Hepatocyte (in vitro differentiated cells): ENCODE data around the gene ENPP6. TPM values are rescaled to one million over a fixed set of nuclear protein-coding genes. Genes with fewer than 3 reads are reported as not detected.

Experiments
- DNase-seq: peaks from one replicate; pipeline ENCODE4 v3.0.0-alpha.2; 2016; ENCODE audit warnings: low spot score
- H2AFZ ChIP-seq: fragments of 200-600 bp; sonication (generic); 2 replicates; pipeline ENCODE4 v1.6.0; 2016; ENCODE audit warnings: antibody characterized with exemption, mild to moderate bottlenecking
- H3K27ac ChIP-seq: fragments of 200-600 bp; sonication (generic); 2 replicates; pipeline ENCODE4 v1.5.1; 2016; ENCODE audit warnings: mild to moderate bottlenecking
- H3K27me3 ChIP-seq: fragments of 200-600 bp; sonication (generic); 2 replicates; pipeline ENCODE4 v1.6.1; 2016
- H3K36me3 ChIP-seq: fragments of 200-600 bp; sonication (generic); replicated peaks from 2 replicates; pipeline ENCODE4 v1.5.1; 2016; ENCODE audit warnings: low read depth; ENCODE audit not compliant: insufficient read depth
- H3K4me1 ChIP-seq: fragments of 200-600 bp; sonication (generic); 2 replicates; pipeline ENCODE4 v1.5.1; 2016; ENCODE audit warnings: mild to moderate bottlenecking, moderate library complexity; ENCODE audit not compliant: insufficient read depth
- H3K4me2 ChIP-seq: fragments of 200-600 bp; sonication (generic); 2 replicates; pipeline ENCODE4 v1.6.0; 2016
- H3K4me3 ChIP-seq: fragments of 200-600 bp; sonication (generic); 2 replicates; pipeline ENCODE4 v1.5.1; 2016; ENCODE audit warnings: mild to moderate bottlenecking
- H3K79me2 ChIP-seq: fragments of 200-600 bp; sonication (generic); 2 replicates; pipeline ENCODE4 v1.6.0; 2017; ENCODE audit warnings: mild to moderate bottlenecking
- H3K9me2 ChIP-seq: fragments of 200-600 bp; sonication (generic); replicated peaks from 2 replicates; pipeline ENCODE4 v1.6.0; 2017; ENCODE audit warnings: mild to moderate bottlenecking; ENCODE audit not compliant: insufficient read depth
- H3K9me3 ChIP-seq: fragments of 200-600 bp; sonication (generic); 2 replicates; pipeline ENCODE4 v1.5.1; 2016; ENCODE audit warnings: low read depth, mild to moderate bottlenecking
- H4K20me1 ChIP-seq: fragments of 200-600 bp; sonication (generic); 2 replicates; pipeline ENCODE4 v1.6.0; 2016; ENCODE audit warnings: mild to moderate bottlenecking; ENCODE audit not compliant: insufficient read depth, poor library complexity, severe bottlenecking
- EZH2 ChIP-seq: fragments of 200-600 bp; sonication (generic); IDR thresholded peaks from 2 replicates; pipeline ENCODE4 v1.6.1; 2016; ENCODE audit warnings: antibody characterized with exemption, mild to moderate bottlenecking, borderline replicate concordance
- EZH2phosphoT487 ChIP-seq: fragments of 200-600 bp; sonication (generic); IDR thresholded peaks from one replicate; pipeline ENCODE4 v1.6.1; 2018; ENCODE audit warnings: antibody characterized with exemption, mild to moderate bottlenecking, low read depth, moderate library complexity; ENCODE audit not compliant: unreplicated experiment, severe bottlenecking
- WGBS: methylation state at CpG from one replicate; pipeline ENCODE4 v1.1.6; 2016; ENCODE audit warnings: low lambda C conversion rate; ENCODE audit errors: missing lambda C conversion rate; 5-methylcytosine and 5-hydroxymethylcytosine counted together
- polyA plus RNA-seq: library from polyadenylated mRNA; unstranded; fragments of >200 nt; fragmentation: Nextera tagmentation; extraction: Ambion mirVana; gene quantifications from 2 replicates; pipeline ENCODE4 v1.2.1, GENCODE V29; 2016
- total RNA-seq: library from RNA; depleted of rRNA; stranded (reverse); fragments of >200 nt; gene quantifications from 2 replicates; pipeline ENCODE4 v1.2.3, GENCODE V29; 2014
- TF ChIP-seq, protein P1 (sequence below): fragments of 200-600 bp; sonication (generic); IDR thresholded peaks from 2 replicates; pipeline ENCODE4 v1.5.1; 2016; ENCODE audit warnings: antibody characterized with exemption, mild to moderate bottlenecking; ENCODE audit not compliant: poor library complexity

ENPP6 gene
- total and polyA plus RNA-seq, 2 experiments from 2014 or later: 0.03 TPM; not detected in 1

DNA sequence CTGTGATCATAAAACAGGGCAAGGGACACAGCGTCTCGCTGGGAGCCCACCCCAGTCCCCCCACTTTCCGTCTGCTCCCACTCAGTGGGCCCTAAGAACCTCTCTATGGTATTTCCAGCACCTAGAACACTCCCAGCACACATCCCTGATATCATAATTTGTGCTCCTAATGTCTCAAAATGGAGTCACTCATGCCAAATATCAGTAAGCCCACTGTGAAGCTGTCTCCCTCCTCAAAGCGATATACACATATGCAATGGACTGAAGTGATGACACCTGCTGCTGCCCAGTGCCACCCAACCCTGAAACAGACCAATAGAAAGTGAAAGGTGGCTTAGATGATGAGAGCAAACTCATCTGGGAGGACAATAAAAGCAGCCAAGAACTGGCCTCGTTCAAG is 17.9 kb downstream of the ENPP6 start:
- DNase-seq: no peak
- Histone ChIP-seq H3K9me2 (no peaks in the 10 kb centered on the region), H3K4me1 (no peaks in the 10 kb centered on the region), H3K9me3 (no peaks in the 10 kb centered on the region), H4K20me1 (no peaks in the 10 kb centered on the region), H3K4me3 (no peak overlapping the region), H3K27ac (no peak overlapping the region), H3K36me3 (no peaks in the 10 kb centered on the region), H2AFZ (no peak overlapping the region), H3K4me2 (no peak overlapping the region), H3K27me3 (no peaks in the 10 kb centered on the region), H3K79me2 (no peaks in the 10 kb centered on the region)
- 92% methylated on average over 5 of the region's 5 CpGs for WGBS
- no peak for TF ChIP-seq EZH2
- TF ChIP-seq EZH2phosphoT487: no peak
- TF ChIP-seq, protein P1, sequence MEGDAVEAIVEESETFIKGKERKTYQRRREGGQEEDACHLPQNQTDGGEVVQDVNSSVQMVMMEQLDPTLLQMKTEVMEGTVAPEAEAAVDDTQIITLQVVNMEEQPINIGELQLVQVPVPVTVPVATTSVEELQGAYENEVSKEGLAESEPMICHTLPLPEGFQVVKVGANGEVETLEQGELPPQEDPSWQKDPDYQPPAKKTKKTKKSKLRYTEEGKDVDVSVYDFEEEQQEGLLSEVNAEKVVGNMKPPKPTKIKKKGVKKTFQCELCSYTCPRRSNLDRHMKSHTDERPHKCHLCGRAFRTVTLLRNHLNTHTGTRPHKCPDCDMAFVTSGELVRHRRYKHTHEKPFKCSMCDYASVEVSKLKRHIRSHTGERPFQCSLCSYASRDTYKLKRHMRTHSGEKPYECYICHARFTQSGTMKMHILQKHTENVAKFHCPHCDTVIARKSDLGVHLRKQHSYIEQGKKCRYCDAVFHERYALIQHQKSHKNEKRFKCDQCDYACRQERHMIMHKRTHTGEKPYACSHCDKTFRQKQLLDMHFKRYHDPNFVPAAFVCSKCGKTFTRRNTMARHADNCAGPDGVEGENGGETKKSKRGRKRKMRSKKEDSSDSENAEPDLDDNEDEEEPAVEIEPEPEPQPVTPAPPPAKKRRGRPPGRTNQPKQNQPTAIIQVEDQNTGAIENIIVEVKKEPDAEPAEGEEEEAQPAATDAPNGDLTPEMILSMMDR: no peak

DNA sequence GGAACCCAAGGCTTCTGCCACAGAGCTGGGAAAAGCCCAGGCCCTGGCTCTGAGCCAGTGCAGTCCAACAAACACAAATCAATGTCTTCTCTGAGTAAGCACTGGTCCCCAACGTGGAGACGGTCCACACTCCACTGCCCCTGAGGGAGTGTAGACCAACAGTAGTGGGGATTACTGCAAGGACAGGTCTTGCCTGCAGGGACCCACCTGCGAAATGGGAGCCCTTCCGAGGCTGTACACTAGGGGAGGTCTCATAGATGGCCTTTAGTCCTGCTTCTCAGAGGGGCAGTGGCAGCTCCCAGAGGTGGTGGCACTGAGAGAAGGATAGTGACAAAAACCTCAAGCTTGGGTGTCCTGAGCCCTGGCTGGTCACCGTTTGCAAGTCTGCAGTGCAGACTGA is 19.5 kb downstream of the ENPP6 start:
- Histone ChIP-seq H3K4me2 (no peak overlapping the region), H3K27me3 (no peaks in the 10 kb centered on the region), H2AFZ (no peak overlapping the region), H3K36me3 (no peaks in the 10 kb centered on the region), H3K4me3 (no peak overlapping the region), H4K20me1 (no peaks in the 10 kb centered on the region), H3K4me1 (no peaks in the 10 kb centered on the region), H3K27ac (no peak overlapping the region), H3K79me2 (no peaks in the 10 kb centered on the region), H3K9me2 (no peaks in the 10 kb centered on the region), H3K9me3 (no peaks in the 10 kb centered on the region)
- WGBS: 77% methylated on average over 5 of the region's 5 CpGs
- no peak for DNase-seq
- TF ChIP-seq, protein P1: no peak
- no peak for TF ChIP-seq EZH2phosphoT487
- no peak for TF ChIP-seq EZH2

DNA sequence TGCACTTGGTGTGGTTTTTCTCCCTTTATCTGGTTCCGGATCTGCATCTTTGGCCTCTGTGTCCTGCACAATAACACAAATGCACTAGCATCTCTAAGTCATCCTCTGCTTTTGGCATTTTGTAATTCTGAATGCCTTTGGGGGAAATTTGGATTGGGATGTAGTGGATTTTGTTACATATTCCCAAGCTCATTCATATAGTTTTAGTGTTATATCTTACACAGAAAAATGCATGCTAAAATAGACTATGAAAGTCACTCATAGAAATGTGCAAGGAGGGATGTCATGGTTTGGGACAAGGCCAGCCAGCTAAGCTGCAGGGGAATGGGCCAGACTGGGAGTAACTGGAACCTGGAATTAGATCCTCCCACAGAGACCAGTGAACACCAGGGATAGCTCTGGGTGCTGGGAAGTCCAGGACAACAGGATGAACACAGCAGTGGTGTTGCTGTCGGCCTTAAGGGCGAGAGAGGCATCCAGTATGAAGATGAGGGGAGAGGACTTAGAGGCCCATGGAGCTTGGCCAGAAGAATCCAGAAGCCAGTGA is 20.1 kb downstream of the ENPP6 start:
- Histone ChIP-seq H3K9me2 (no peaks in the 10 kb centered on the region), H3K36me3 (no peaks in the 10 kb centered on the region), H3K4me2 (no peak overlapping the region), H3K27me3 (no peaks in the 10 kb centered on the region), H3K9me3 (no peaks in the 10 kb centered on the region), H3K27ac (peak overlapping the region; percentile 10), H3K79me2 (no peaks in the 10 kb centered on the region), H4K20me1 (no peaks in the 10 kb centered on the region), H3K4me1 (no peaks in the 10 kb centered on the region), H3K4me3 (no peak overlapping the region), H2AFZ (no peak overlapping the region)
- no peak for TF ChIP-seq EZH2
- TF ChIP-seq, protein P1: no peak
- no peak for TF ChIP-seq EZH2phosphoT487
- 90% methylated on average over 3 of the region's 3 CpGs for WGBS
- DNase-seq: no peak
